Measurements from ENCODE around the gene NAIP.
"Not testable (repeated sequence)": the region's sequence is repeated elsewhere in the genome, so short reads cannot be mapped to it uniquely, and the experiment has no call there.

NAIP gene

DNA sequence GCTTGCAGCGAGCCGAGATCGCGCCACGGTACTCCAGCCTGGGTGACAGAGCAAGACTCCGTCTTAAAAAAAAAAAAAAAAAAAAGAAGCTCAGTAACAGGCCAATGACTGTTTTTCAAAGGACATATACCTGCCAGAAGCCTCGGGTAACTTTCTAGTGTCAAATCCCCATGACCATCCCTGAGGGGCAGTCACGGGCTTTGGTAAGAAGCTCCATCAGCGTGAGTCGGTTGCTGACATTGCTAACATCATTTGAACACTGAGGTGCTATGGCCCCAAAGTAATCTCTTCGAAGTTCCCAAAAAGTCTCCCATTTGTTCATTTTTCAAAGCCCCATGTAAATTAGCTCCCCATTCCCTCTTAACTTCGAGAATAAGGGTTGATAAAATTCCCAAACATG, 11.6 kb downstream of the NAIP start:
- Histone ChIP-seq H3K27ac (ENCODE audit: low read depth, low read length) (no peak overlapping the region), H3K9ac (ENCODE audit: low read depth, low read length) (no peak overlapping the region), H3K4me3 (ENCODE audit: low read length) (no peak overlapping the region), H3K36me3 (ENCODE audit: insufficient read depth, low read length) (no peaks in the 10 kb centered on the region), H3K27me3 (ENCODE audit: insufficient read depth, low read length) (no peaks in the 10 kb centered on the region), H3K9me3 (ENCODE audit: insufficient read depth, low read depth, low read length) (no peaks in the 10 kb centered on the region), H3K4me1 (ENCODE audit: insufficient read depth, low read length) (no peaks in the 10 kb centered on the region)
- WGBS = 91% methylated on average over 12 of the region's 12 CpGs

DNA sequence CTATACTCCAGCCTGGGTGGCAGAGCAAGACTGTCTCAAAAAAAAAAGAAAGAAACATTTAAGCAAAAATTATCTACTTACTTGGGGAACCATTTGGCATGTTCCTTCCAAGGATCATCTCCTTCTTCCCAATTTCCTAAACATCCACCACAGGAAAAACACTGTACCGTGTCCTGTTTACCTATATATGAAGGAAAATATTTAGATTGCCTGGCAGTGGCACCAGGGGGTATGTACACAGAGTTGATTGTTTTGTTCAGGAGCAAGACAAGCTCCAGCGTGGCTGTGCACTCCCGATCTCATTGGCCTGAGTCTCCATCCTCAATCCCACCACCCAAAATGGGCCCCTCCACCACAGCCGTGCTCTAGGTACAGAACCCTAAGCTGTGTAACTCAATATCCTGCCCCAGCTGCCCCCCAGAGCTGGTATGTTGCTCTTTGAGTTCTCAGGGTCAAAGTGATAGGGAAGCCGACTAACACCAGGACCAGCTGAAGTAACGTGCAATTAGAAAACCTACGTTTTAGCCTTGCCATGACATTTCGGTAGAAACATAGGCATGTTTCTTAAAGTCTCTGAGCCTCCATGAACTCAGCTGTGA, 13.8 kb downstream of the NAIP start:
- 94% methylated on average over 8 of the region's 8 CpGs for WGBS
- no peaks in the 10 kb centered on the region for H3K4me1 ChIP-seq (ENCODE audit: insufficient read depth, low read length)
- no peak overlapping the region for H3K4me3 ChIP-seq (ENCODE audit: low read length)
- no peaks in the 10 kb centered on the region for H3K9me3 ChIP-seq (ENCODE audit: insufficient read depth, low read depth, low read length)
- H3K27me3 ChIP-seq (ENCODE audit: insufficient read depth, low read length) = no peaks in the 10 kb centered on the region
- H3K27ac ChIP-seq (ENCODE audit: low read depth, low read length) = no peak overlapping the region
- H3K36me3 ChIP-seq (ENCODE audit: insufficient read depth, low read length) = no peaks in the 10 kb centered on the region
- no peak overlapping the region for H3K9ac ChIP-seq (ENCODE audit: low read depth, low read length)

DNA sequence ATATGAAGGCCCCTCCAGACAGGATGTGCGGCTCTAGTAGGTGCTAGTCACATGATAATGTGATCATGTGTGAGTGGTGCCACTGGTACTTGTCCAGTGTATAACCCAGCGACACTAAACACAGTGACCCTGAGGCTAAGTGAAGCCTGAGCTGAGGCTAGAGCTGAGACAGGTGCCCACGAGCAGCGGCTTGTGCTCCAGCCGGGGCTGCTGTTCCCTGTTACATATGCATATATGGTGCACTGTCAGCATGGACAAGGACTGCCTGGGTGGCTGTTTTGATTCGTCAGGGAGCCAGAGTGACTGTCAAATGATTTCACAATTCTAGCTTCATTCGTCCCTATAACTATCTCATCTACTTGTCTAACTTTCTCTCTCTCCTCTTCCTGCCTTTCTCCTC, 18.2 kb downstream of the NAIP start:
- H3K9me3 ChIP-seq (ENCODE audit: insufficient read depth, low read depth, low read length); H3K9ac ChIP-seq (ENCODE audit: low read depth, low read length); H3K4me1 ChIP-seq (ENCODE audit: insufficient read depth, low read length); H3K27ac ChIP-seq (ENCODE audit: low read depth, low read length); H3K4me3 ChIP-seq (ENCODE audit: low read length); H3K36me3 ChIP-seq (ENCODE audit: insufficient read depth, low read length); H3K27me3 ChIP-seq (ENCODE audit: insufficient read depth, low read length): not testable (repeated sequence)
- 76% methylated on average over 2 of the region's 7 CpGs for WGBS

DNA sequence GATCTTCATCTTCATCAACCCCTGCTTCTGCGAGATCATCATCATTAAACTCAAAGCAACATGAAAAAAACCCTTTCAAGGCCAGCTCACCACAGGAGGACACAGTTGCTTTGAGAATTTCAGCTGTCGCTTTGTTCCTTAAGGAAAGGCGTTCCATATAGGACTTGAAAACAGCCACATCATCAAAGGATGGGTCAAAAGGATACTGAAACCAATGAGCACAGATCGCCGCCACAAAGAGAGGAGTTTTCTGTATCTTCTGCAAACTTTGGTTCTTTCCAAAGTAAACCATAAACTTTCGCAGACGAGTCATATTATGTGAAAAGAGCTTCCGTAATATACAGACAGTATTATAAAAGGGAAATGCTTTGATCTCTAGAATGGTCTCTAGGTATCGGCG, 40.3 kb downstream of the NAIP start:
- H3K27me3 ChIP-seq (ENCODE audit: insufficient read depth, low read length); H3K4me3 ChIP-seq (ENCODE audit: low read length); H3K9ac ChIP-seq (ENCODE audit: low read depth, low read length); H3K27ac ChIP-seq (ENCODE audit: low read depth, low read length); H3K9me3 ChIP-seq (ENCODE audit: insufficient read depth, low read depth, low read length); H3K4me1 ChIP-seq (ENCODE audit: insufficient read depth, low read length); H3K36me3 ChIP-seq (ENCODE audit: insufficient read depth, low read length): not testable (repeated sequence)
- WGBS = no CpG with 5 or more reads among the region's 10 CpGs

GRCh38 chr5:70967220-70967619, 57.9 kb downstream of the NAIP start:
- H3K9ac ChIP-seq (ENCODE audit: low read depth, low read length); H3K9me3 ChIP-seq (ENCODE audit: insufficient read depth, low read depth, low read length); H3K4me3 ChIP-seq (ENCODE audit: low read length); H3K36me3 ChIP-seq (ENCODE audit: insufficient read depth, low read length); H3K4me1 ChIP-seq (ENCODE audit: insufficient read depth, low read length); H3K27ac ChIP-seq (ENCODE audit: low read depth, low read length); H3K27me3 ChIP-seq (ENCODE audit: insufficient read depth, low read length): not testable (repeated sequence)
- WGBS = no CpG with 5 or more reads among the region's 7 CpGs

DNA sequence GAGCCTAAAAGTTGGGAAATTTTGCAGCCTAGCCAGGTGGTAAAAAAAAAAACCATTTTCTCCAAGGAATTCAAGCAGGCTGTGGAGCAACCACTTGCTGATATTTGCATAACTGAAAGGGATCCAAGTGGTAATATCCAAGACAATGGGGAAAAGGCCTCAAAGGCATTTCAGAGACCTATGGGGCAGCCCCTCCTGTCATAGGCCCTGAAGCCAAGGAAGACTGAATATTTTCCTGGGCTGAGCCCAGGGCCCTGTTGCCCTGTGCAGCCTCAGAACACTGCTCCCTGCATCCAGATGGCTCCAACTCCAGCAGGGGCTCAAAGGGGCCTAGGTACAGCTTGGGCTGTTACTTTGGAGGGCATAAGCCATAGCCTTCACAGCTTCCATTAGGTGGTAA, 60.6 kb downstream of the NAIP start:
- H3K9ac ChIP-seq (ENCODE audit: low read depth, low read length); H3K27ac ChIP-seq (ENCODE audit: low read depth, low read length); H3K4me1 ChIP-seq (ENCODE audit: insufficient read depth, low read length); H3K36me3 ChIP-seq (ENCODE audit: insufficient read depth, low read length); H3K27me3 ChIP-seq (ENCODE audit: insufficient read depth, low read length); H3K9me3 ChIP-seq (ENCODE audit: insufficient read depth, low read depth, low read length); H3K4me3 ChIP-seq (ENCODE audit: low read length): not testable (repeated sequence)

- not testable (repeated sequence) for H3K4me1 ChIP-seq (ENCODE audit: insufficient read depth, low read length); H3K27me3 ChIP-seq (ENCODE audit: insufficient read depth, low read length); H3K27ac ChIP-seq (ENCODE audit: low read depth, low read length); H3K36me3 ChIP-seq (ENCODE audit: insufficient read depth, low read length); H3K9me3 ChIP-seq (ENCODE audit: insufficient read depth, low read depth, low read length); H3K9ac ChIP-seq (ENCODE audit: low read depth, low read length); H3K4me3 ChIP-seq (ENCODE audit: low read length)
- 100% methylated on average over 5 of the region's 10 CpGs for WGBS
Measured at GRCh38 chr5:70953068-70953467, 72.1 kb downstream of the NAIP start.

- not testable (repeated sequence) for H3K4me3 ChIP-seq (ENCODE audit: low read length); H3K27me3 ChIP-seq (ENCODE audit: insufficient read depth, low read length); H3K36me3 ChIP-seq (ENCODE audit: insufficient read depth, low read length); H3K4me1 ChIP-seq (ENCODE audit: insufficient read depth, low read length); H3K9ac ChIP-seq (ENCODE audit: low read depth, low read length); H3K9me3 ChIP-seq (ENCODE audit: insufficient read depth, low read depth, low read length); H3K27ac ChIP-seq (ENCODE audit: low read depth, low read length)
- WGBS = no CpG with 5 or more reads among the region's 1 CpG
Measured at GRCh38 chr5:70932560-70932959, 92.6 kb downstream of the NAIP start.

DNA sequence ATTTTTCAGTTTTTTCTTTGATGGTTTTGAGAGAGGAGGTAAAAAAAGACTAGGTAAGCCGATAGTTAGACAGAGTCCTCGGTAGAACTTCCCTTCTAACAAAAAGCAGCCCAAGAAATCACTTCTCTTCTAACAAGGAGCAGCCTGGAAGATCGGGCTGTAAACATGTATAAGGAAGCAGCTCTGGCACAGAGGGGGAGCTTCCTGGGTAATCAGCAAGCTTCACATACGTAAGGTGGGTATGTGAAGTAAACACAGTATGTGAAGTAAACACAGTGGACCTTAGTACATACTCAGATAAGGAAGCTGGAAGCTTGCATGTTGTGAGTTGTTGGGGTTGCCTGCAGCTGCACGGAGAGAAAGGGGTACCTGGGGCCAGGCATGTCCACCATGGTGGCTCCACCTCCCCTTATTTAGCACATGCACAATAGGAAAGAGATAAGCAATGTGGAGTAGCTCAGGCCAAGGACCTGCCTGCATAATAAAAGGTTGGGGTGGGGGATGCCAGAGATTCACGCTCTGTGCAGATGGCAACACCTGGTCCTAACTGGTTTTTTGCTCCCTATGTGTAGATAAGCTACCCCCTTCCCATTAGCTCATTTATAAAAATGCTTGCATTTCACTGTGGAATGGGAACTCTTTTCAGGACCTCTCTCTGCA, 93.3 kb downstream of the NAIP start:
- H3K9ac ChIP-seq (ENCODE audit: low read depth, low read length); H3K27ac ChIP-seq (ENCODE audit: low read depth, low read length); H3K9me3 ChIP-seq (ENCODE audit: insufficient read depth, low read depth, low read length); H3K4me1 ChIP-seq (ENCODE audit: insufficient read depth, low read length); H3K36me3 ChIP-seq (ENCODE audit: insufficient read depth, low read length); H3K27me3 ChIP-seq (ENCODE audit: insufficient read depth, low read length); H3K4me3 ChIP-seq (ENCODE audit: low read length): not testable (repeated sequence)
- no CpG with 5 or more reads among the region's 6 CpGs for WGBS

DNA sequence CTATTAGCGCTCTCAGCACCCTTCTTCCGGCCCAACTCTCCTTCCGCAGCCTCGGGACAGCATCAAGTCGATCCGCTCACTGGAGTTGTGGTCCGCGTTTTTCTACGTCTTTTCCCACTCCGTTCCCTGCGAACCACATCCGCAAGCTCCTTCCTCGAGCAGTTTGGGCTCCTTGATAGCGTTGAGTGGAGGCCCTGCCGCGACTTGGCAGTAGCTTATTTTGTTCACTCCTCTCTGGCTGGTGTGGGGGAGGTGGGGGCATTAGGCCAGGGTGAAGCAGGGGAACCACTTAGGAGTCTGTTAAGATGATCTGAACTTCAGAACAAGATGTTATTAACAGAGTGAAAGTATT, 100.0 kb downstream of the NAIP start:
- not testable (repeated sequence) for H3K4me3 ChIP-seq (ENCODE audit: low read length); H3K27me3 ChIP-seq (ENCODE audit: insufficient read depth, low read length); H3K4me1 ChIP-seq (ENCODE audit: insufficient read depth, low read length); H3K27ac ChIP-seq (ENCODE audit: low read depth, low read length); H3K9ac ChIP-seq (ENCODE audit: low read depth, low read length); H3K36me3 ChIP-seq (ENCODE audit: insufficient read depth, low read length); H3K9me3 ChIP-seq (ENCODE audit: insufficient read depth, low read depth, low read length)
- no CpG with 5 or more reads among the region's 16 CpGs for WGBS

Measured in HUES64 (cell line).